GM12878 (cell line): ENCODE data around the gene GOLGA6L2. TPM values are rescaled to one million over a fixed set of nuclear protein-coding genes. Genes with fewer than 3 reads are reported as not detected.
A peak's percentile ranks its signal among the peaks of the same experiment; 100 is the strongest.

ENCODE experiments used
- ATAC-seq: fragments of 200-7000 bp; cut with Tn5 transposase; 3 replicates; pipeline ENCODE4 v1.9.1; 2020; ENCODE audit warnings: mild to moderate bottlenecking, moderate library complexity
- BruUV-seq: library from RNA; stranded (reverse); fragments of 400-500 nt; replicated peaks from 2 replicates; lab custom pipeline; 2021; lab: Mats Ljungman, UMichigan
- CTCF ChIA-PET: fragments of 300-600 bp; sonication (Branson Sonifier 250); formaldehyde crosslinking; extraction: SDS; loops from one replicate; lab custom pipeline; 2021; ENCODE audit warnings: inconsistent platforms; lab: Yijun Ruan, JAX
- POLR2A ChIA-PET: fragments of 350-600 bp; formaldehyde crosslinking; extraction: SDS; loops from one replicate; lab custom pipeline; 2021; ENCODE audit warnings: inconsistent platforms; lab: Charles Lee
- RAD21 ChIA-PET: fragments of 300-600 bp; sonication (Branson Sonifier 250); formaldehyde crosslinking; loops from one replicate; lab custom pipeline; 2023; ENCODE audit warnings: antibody characterized with exemption; ENCODE audit not compliant: unreplicated experiment; lab: Charles Lee
- SMC1A ChIA-PET: fragments of 300-600 bp; sonication (Branson Sonifier 250); formaldehyde crosslinking; loops from one replicate; lab custom pipeline; 2023; ENCODE audit not compliant: unreplicated experiment, uncharacterized antibody; lab: Charles Lee
- DNase-seq: peaks from one replicate; pipeline ENCODE4 v3.0.0-alpha.2; 2011; ENCODE audit warnings: low read depth, low spot score
- FAIRE-seq: peaks from 3 replicates; lab custom pipeline; 2011; peaks lifted over from hg19 to GRCh38; lab: Jason Lieb, UNC
- H2AFZ ChIP-seq: 2 replicates; pipeline ENCODE4 v1.6.0; 2011; ENCODE audit warnings: low read depth, low read length, control low read depth; ENCODE audit not compliant: control insufficient read depth
- H3K27ac ChIP-seq: 2 replicates; pipeline ENCODE4 v1.5.1; 2011; ENCODE audit warnings: control low read depth; ENCODE audit not compliant: control insufficient read depth, insufficient read depth
- H3K27me3 ChIP-seq, 2 experiments: replicated peaks in 1 of 2; 2 replicates each; pipeline versions ENCODE4 v1.6.0 to v1.6.1; 2011; ENCODE audit warnings: low read length in 1 of 2; ENCODE audit not compliant: control insufficient read depth in 2 of 2, insufficient read depth in 2 of 2
- H3K36me3 ChIP-seq, 2 experiments: 2 replicates each; pipeline ENCODE4 v1.5.1; 2011; ENCODE audit warnings: low read length in 1 of 2; ENCODE audit not compliant: control insufficient read depth in 2 of 2, insufficient read depth in 2 of 2
- H3K4me1 ChIP-seq: 2 replicates; pipeline ENCODE4 v1.6.1; 2011; ENCODE audit warnings: mild to moderate bottlenecking, low read length, moderate library complexity, mixed read lengths; ENCODE audit not compliant: control insufficient read depth, insufficient read depth
- H3K4me2 ChIP-seq: 2 replicates; pipeline ENCODE4 v1.6.0; 2011; ENCODE audit warnings: control low read depth; ENCODE audit not compliant: control insufficient read depth, insufficient read depth
- H3K4me3 ChIP-seq: fragments of 200-600 bp; sonication (generic); 2 replicates; pipeline ENCODE4 v1.5.1; 2016
- H3K79me2 ChIP-seq: 2 replicates; pipeline ENCODE4 v1.6.0; 2011; ENCODE audit warnings: low read length; ENCODE audit not compliant: control insufficient read depth, insufficient read depth
- H3K9ac ChIP-seq: 2 replicates; pipeline ENCODE4 v1.8.0; 2011; ENCODE audit warnings: low read length, control low read depth, mixed read lengths; ENCODE audit not compliant: control insufficient read depth, insufficient read depth
- H3K9me3 ChIP-seq: replicated peaks from 3 replicates; pipeline ENCODE4 v1.5.1; 2011; ENCODE audit warnings: mild to moderate bottlenecking, low read length; ENCODE audit not compliant: control insufficient read depth, insufficient read depth
- H4K20me1 ChIP-seq: 2 replicates; pipeline ENCODE4 v1.6.0; 2011; ENCODE audit not compliant: control insufficient read depth, insufficient read depth
- EGR1 ChIP-seq, 2 experiments: IDR thresholded peaks; 1 replicate in 1 of 2; 2 replicates in 1 of 2; pipeline ENCODE4 v1.6.1; 2011 to 2012; ENCODE audit warnings: low read depth in 2 of 2, low read length in 2 of 2, borderline replicate concordance in 1 of 2, mild to moderate bottlenecking in 1 of 2, moderate library complexity in 1 of 2
- HDAC6 ChIP-seq: fragments of 200-600 bp; sonication (generic); IDR thresholded peaks from one replicate; pipeline ENCODE4 v1.8.0; 2017; ENCODE audit warnings: antibody characterized with exemption; ENCODE audit not compliant: unreplicated experiment
- JUND ChIP-seq: IDR thresholded peaks from 2 replicates; pipeline ENCODE4 v1.6.1; 2012; ENCODE audit warnings: low read depth, mild to moderate bottlenecking, low read length, improper control_type of control experiment, moderate library complexity
- LARP7 ChIP-seq: fragments of 450-650 bp; IDR thresholded peaks from 2 replicates; pipeline ENCODE4 v1.6.1; 2017; ENCODE audit warnings: mild to moderate bottlenecking
- MYC ChIP-seq: IDR thresholded peaks from 2 replicates; pipeline ENCODE4 v1.6.1; 2011; ENCODE audit warnings: mild to moderate bottlenecking, low read length, moderate library complexity, inconsistent platforms; ENCODE audit not compliant: insufficient read depth, insufficient replicate concordance, insufficient read length, severe bottlenecking
- NFYB ChIP-seq: IDR thresholded peaks from 2 replicates; pipeline ENCODE4 v1.6.1; 2011; ENCODE audit warnings: low read depth, mild to moderate bottlenecking, low read length, improper control_type of control experiment, moderate library complexity; ENCODE audit not compliant: insufficient read depth
- NR2F1 ChIP-seq: fragments of 450-650 bp; conservative IDR thresholded peaks from 2 replicates; pipeline ENCODE4 v1.6.1; 2017; ENCODE audit warnings: mild to moderate bottlenecking
- PML ChIP-seq: IDR thresholded peaks from 2 replicates; pipeline ENCODE4 v1.6.1; 2012; ENCODE audit warnings: low read length, inconsistent platforms
- POLR2AphosphoS2 ChIP-seq: IDR thresholded peaks from 2 replicates; pipeline ENCODE4 v1.6.1; 2011; ENCODE audit warnings: low read depth, mild to moderate bottlenecking, low read length, improper control_type of control experiment, moderate library complexity
- POLR2AphosphoS5 ChIP-seq: IDR thresholded peaks from 2 replicates; pipeline ENCODE4 v1.6.1; 2011; ENCODE audit warnings: mild to moderate bottlenecking, low read length, inconsistent platforms
- RB1 ChIP-seq: fragments of 450-650 bp; formaldehyde crosslinking; IDR thresholded peaks from 2 replicates; pipeline ENCODE4 v1.6.1; 2017; ENCODE audit warnings: mild to moderate bottlenecking, borderline replicate concordance
- SIN3A ChIP-seq: IDR thresholded peaks from 2 replicates; pipeline ENCODE4 v1.6.1; 2012; ENCODE audit warnings: low read depth, low read length, improper control_type of control experiment
- SMAD5 ChIP-seq: IDR thresholded peaks from 2 replicates; pipeline ENCODE4 v1.6.1; 2016; ENCODE audit warnings: antibody characterized with exemption, low read depth
- SPI1 ChIP-seq: IDR thresholded peaks from 2 replicates; pipeline ENCODE4 v1.6.1; 2011; ENCODE audit warnings: low read depth, mild to moderate bottlenecking, low read length, moderate library complexity, borderline replicate concordance; ENCODE audit not compliant: insufficient read depth
- WGBS: methylation state at CpG from one replicate; pipeline ENCODE4 v1.1.6; 2016; ENCODE audit warnings: low lambda C conversion rate; ENCODE audit not compliant: insufficient replicate concordance, insufficient coverage; ENCODE audit errors: missing lambda C conversion rate; 5-methylcytosine and 5-hydroxymethylcytosine counted together
- in situ Hi-C: fragments of 300-500 bp; cut with MboI; formaldehyde crosslinking; loops from 9 replicates; pipeline ENCODE4 v1.14.3; 2018; ENCODE audit warnings: mixed read lengths
- intact Hi-C: fragments of 100-400 bp; cut with micrococcal nuclease; formaldehyde crosslinking; loops from one replicate; pipeline ENCODE4 v1.14.2; 2022; ENCODE audit not compliant: unreplicated experiment
- polyA plus RNA-seq, 11 experiments: library from polyadenylated mRNA; depleted of rRNA in 4 of 11; unstranded in 6 of 11; stranded (reverse) in 5 of 11; fragments of >200 nt; fragmentation: Nextera tagmentation in 4 of 11; fragmentation: Illumina TruSeq in 1 of 11; extraction: Ambion mirVana in 4 of 11; extraction: Trizol in 1 of 11; gene quantifications; 1 replicate in 1 of 11; 2 replicates in 10 of 11; pipeline versions ENCODE4 v1.2.1 to v1.2.3, GENCODE V29; 2011 to 2016; ENCODE audit warnings: inconsistent platforms in 2 of 11, missing spikeins in 2 of 11, low read depth in 1 of 11
- total RNA-seq, 4 experiments: library from RNA; depleted of rRNA in 3 of 4; stranded (reverse); fragments of >200 nt in 3 of 4; fragmentation: Illumina TruSeq in 1 of 4; extraction: Trizol in 1 of 4; gene quantifications; 2 replicates each; pipeline versions ENCODE4 v1.2.1 to v1.2.3, GENCODE V29; 2013 to 2021
- TF ChIP-seq, protein P1 (sequence below): fragments of 450-650 bp; IDR thresholded peaks from 2 replicates; pipeline ENCODE4 v1.6.1; 2017; ENCODE audit warnings: mild to moderate bottlenecking, moderate library complexity
- TF ChIP-seq, protein P2 (sequence below): fragments of 450-650 bp; IDR thresholded peaks from 2 replicates; pipeline ENCODE4 v1.6.1; 2016; ENCODE audit warnings: mild to moderate bottlenecking

Gene GOLGA6L2
- total and polyA plus RNA-seq, 10 of the 15 experiments (the other 5 are each of a cell fraction or from before 2014, with no cell fraction given) = not detected

GRCh38 chr15:23424111-23424904 is 22.7 kb downstream of the GOLGA6L2 start (continued):
- TF ChIP-seq PML = no peak

- SMC1A ChIA-PET = no interaction called here
Measured at GRCh38 chr15:23422946-23423708, 23.9 kb downstream of the GOLGA6L2 start.

More at GRCh38 chr15:23422946-23423708, 23.9 kb downstream of the GOLGA6L2 start:
- no peak overlapping the region for H3K4me2 ChIP-seq
- H3K27ac ChIP-seq = no peak overlapping the region
- FAIRE-seq (peak; percentile 13), DNase-seq (no peak), ATAC-seq (peak; percentile 94)
- intact Hi-C loops = no loop called here
- no peak overlapping the region for H2AFZ ChIP-seq
- no peaks in the 10 kb centered on the region; the same call in 2 of the 3 replicates for H3K9me3 ChIP-seq
- no peaks in the 10 kb centered on the region for H3K79me2 ChIP-seq
- BruUV-seq = no TSS peak
- no peaks in the 10 kb centered on the region for H3K27me3 ChIP-seq
- CTCF ChIA-PET = no interaction called here
- WGBS = 20% methylated on average over 8 of the region's 8 CpGs
- RAD21 ChIA-PET = no interaction called here
- H4K20me1 ChIP-seq = no peaks in the 10 kb centered on the region
- no peak overlapping the region for H3K4me3 ChIP-seq
- no peaks in the 10 kb centered on the region for H3K4me1 ChIP-seq
- no peak overlapping the region for H3K9ac ChIP-seq
- no peaks in the 10 kb centered on the region for H3K36me3 ChIP-seq
- in situ Hi-C loops = no loop called here
- no peak for TF ChIP-seq HDAC6
- no peak for TF ChIP-seq POLR2AphosphoS2
- TF ChIP-seq EGR1 (IDR thresholded peaks at IDR 0.05; ENCODE audit: borderline replicate concordance in 1 of 2, low read depth in 2 of 2, low read length in 2 of 2) = no peak
- no peak for TF ChIP-seq SIN3A
- TF ChIP-seq, protein P1, sequence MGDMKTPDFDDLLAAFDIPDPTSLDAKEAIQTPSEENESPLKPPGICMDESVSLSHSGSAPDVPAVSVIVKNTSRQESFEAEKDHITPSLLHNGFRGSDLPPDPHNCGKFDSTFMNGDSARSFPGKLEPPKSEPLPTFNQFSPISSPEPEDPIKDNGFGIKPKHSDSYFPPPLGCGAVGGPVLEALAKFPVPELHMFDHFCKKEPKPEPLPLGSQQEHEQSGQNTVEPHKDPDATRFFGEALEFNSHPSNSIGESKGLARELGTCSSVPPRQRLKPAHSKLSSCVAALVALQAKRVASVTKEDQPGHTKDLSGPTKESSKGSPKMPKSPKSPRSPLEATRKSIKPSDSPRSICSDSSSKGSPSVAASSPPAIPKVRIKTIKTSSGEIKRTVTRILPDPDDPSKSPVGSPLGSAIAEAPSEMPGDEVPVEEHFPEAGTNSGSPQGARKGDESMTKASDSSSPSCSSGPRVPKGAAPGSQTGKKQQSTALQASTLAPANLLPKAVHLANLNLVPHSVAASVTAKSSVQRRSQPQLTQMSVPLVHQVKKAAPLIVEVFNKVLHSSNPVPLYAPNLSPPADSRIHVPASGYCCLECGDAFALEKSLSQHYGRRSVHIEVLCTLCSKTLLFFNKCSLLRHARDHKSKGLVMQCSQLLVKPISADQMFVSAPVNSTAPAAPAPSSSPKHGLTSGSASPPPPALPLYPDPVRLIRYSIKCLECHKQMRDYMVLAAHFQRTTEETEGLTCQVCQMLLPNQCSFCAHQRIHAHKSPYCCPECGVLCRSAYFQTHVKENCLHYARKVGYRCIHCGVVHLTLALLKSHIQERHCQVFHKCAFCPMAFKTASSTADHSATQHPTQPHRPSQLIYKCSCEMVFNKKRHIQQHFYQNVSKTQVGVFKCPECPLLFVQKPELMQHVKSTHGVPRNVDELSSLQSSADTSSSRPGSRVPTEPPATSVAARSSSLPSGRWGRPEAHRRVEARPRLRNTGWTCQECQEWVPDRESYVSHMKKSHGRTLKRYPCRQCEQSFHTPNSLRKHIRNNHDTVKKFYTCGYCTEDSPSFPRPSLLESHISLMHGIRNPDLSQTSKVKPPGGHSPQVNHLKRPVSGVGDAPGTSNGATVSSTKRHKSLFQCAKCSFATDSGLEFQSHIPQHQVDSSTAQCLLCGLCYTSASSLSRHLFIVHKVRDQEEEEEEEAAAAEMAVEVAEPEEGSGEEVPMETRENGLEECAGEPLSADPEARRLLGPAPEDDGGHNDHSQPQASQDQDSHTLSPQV = no peak
- no peak for TF ChIP-seq LARP7
- no peak for TF ChIP-seq JUND
- TF ChIP-seq NFYB = no peak
- TF ChIP-seq NR2F1 = no peak
- TF ChIP-seq RB1 = no peak
- TF ChIP-seq, protein P2, sequence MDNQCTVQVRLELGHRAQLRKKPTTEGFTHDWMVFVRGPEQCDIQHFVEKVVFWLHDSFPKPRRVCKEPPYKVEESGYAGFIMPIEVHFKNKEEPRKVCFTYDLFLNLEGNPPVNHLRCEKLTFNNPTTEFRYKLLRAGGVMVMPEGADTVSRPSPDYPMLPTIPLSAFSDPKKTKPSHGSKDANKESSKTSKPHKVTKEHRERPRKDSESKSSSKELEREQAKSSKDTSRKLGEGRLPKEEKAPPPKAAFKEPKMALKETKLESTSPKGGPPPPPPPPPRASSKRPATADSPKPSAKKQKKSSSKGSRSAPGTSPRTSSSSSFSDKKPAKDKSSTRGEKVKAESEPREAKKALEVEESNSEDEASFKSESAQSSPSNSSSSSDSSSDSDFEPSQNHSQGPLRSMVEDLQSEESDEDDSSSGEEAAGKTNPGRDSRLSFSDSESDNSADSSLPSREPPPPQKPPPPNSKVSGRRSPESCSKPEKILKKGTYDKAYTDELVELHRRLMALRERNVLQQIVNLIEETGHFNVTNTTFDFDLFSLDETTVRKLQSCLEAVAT = no peak
- TF ChIP-seq MYC = no peak
- TF ChIP-seq SMAD5 = no peak
- no peak for TF ChIP-seq SPI1
- TF ChIP-seq POLR2AphosphoS5 = no peak
- POLR2A ChIA-PET = no interaction called here
